Activated naive CD4-positive, alpha-beta T cell treated with anti-CD3 and anti-CD28 coated beads, Interleukin-2, amount 50 U/mL, for 72 hours (primary cell): ENCODE results near the gene PDIA3. TPM values are rescaled to one million over a fixed set of nuclear protein-coding genes. Genes with fewer than 3 reads are reported as not detected.
"Not testable (repeated sequence)": the region's sequence is repeated elsewhere in the genome, so short reads cannot be mapped to it uniquely, and the experiment has no call there.

Source experiments
- ATAC-seq, 2 donors: fragments of 150-1000 bp; cut with Tn5 transposase; 2 replicates each; pipeline ENCODE4 v1.10.0; 2021; ENCODE audit warnings: mild to moderate bottlenecking in 2 of 2, moderate library complexity in 2 of 2
- DNase-seq, 2 donors: peaks; one replicate each; pipeline ENCODE4 v3.0.0; 2021 to 2022; ENCODE audit warnings: low spot score in 2 of 2
- H3K27ac Mint-ChIP-seq, 2 donors: one replicate each; pipeline ENCODE4 v1.8.0; 2022; ENCODE audit warnings: mild to moderate bottlenecking in 2 of 2, mixed read lengths in 2 of 2
- H3K36me3 Mint-ChIP-seq, 2 donors: one replicate each; pipeline ENCODE4 v1.8.0; 2022; ENCODE audit warnings: mixed read lengths in 2 of 2
- H3K9me3 Mint-ChIP-seq, 2 donors: one replicate each; pipeline ENCODE4 v1.8.0; 2022; ENCODE audit warnings: mixed read lengths in 2 of 2
- total RNA-seq, 2 donors: library from RNA; stranded (reverse); gene quantifications; one replicate each; pipeline ENCODE4 v1.2.3, GENCODE V29; 2022

Gene PDIA3
- total RNA-seq, 2 donors from 2014 or later: 144 to 224 TPM

- ATAC-seq: no peak
- Mint-ChIP-seq H3K36me3 (peaks cover 64 to 73% of the 10 kb centered on the region in 2 donors), H3K27ac (peak overlapping the region in 1 of 2 donors; percentile 65), H3K9me3 (no peaks in the 10 kb centered on the region)
- no peak for DNase-seq
Measured at GRCh38 chr15:43796566-43796965, 50.3 kb downstream of the PDIA3 start.

GRCh38 chr15:43799209-43799944, 53.1 kb downstream of the PDIA3 start:
- peaks cover 44 to 54% of the 10 kb centered on the region in 2 donors for H3K36me3 Mint-ChIP-seq
- H3K27ac Mint-ChIP-seq: peak overlapping the region; percentile 88 to 91
- ATAC-seq: peak in 1 of 2 donors; percentile 4
- H3K9me3 Mint-ChIP-seq: no peaks in the 10 kb centered on the region
- DNase-seq: no peak

- peak within 1 kb of the TSS; percentile 91 to 99 for H3K27ac Mint-ChIP-seq
- H3K9me3 Mint-ChIP-seq: no peaks in the 10 kb centered on the region
- DNase-seq: no peak
- peak in 1 of 2 donors; percentile 4 for ATAC-seq
- peaks cover 38 to 49% of the 10 kb centered on the region in 2 donors for H3K36me3 Mint-ChIP-seq
Measured at GRCh38 chr15:43799945-43800285, 53.7 kb downstream of the PDIA3 start, which contains the start of gene SERINC4. TSS of gene SERINC4 (minus strand) at chr15:43800220. CDS start at chr15:43799986, 234 bp downstream.

GRCh38 chr15:43800286-43801141, 54.3 kb downstream of the PDIA3 start, which contains the start of gene HYPK:
TSS of gene HYPK (plus strand) at chr15:43800599. CDS start at chr15:43800623, 24 bp downstream.
- peak; percentile 85 to 87 for DNase-seq
- peak within 1 kb of the TSS; percentile 91 to 99 for H3K27ac Mint-ChIP-seq
- no peaks in the 10 kb centered on the region for H3K9me3 Mint-ChIP-seq
- peak; percentile 95 to 96 for ATAC-seq
- H3K36me3 Mint-ChIP-seq: peaks cover 32 to 48% of the 10 kb centered on the region in 2 donors

GRCh38 chr15:43802676-43803075, 56.4 kb downstream of the PDIA3 start:
- H3K9me3 Mint-ChIP-seq, ATAC-seq, DNase-seq: not testable (repeated sequence)
- H3K36me3 Mint-ChIP-seq: peaks cover 37 to 64% of the 10 kb centered on the region in 2 donors
- H3K27ac Mint-ChIP-seq: peak overlapping the region in 1 of 2 donors; percentile 14

GRCh38 chr15:43808435-43808950, 62.3 kb downstream of the PDIA3 start:
- no peak overlapping the region for H3K27ac Mint-ChIP-seq
- H3K36me3 Mint-ChIP-seq: peaks cover 18 to 41% of the 10 kb centered on the region in 2 donors
- H3K9me3 Mint-ChIP-seq: no peaks in the 10 kb centered on the region
- no peak for ATAC-seq
- no peak for DNase-seq

- H3K36me3 Mint-ChIP-seq: peaks cover 21 to 41% of the 10 kb centered on the region in 2 donors
- DNase-seq (no peak), ATAC-seq (no peak)
- no peaks in the 10 kb centered on the region for H3K9me3 Mint-ChIP-seq
- H3K27ac Mint-ChIP-seq: peak overlapping the region in 1 of 2 donors; percentile 36
Measured at GRCh38 chr15:43808960-43809678, 62.9 kb downstream of the PDIA3 start.

- peak overlapping the region; percentile 53 for H3K27ac Mint-ChIP-seq
- ATAC-seq, DNase-seq, H3K9me3 Mint-ChIP-seq: not testable (repeated sequence)
- H3K36me3 Mint-ChIP-seq: peaks cover 24 to 32% of the 10 kb centered on the region in 2 donors
Measured at GRCh38 chr15:43815064-43815463, 68.8 kb downstream of the PDIA3 start.

- no peak for ATAC-seq
- H3K9me3 Mint-ChIP-seq: peaks cover 0 to 4% of the 10 kb centered on the region in 2 donors
- peaks cover 9 to 29% of the 10 kb centered on the region in 2 donors for H3K36me3 Mint-ChIP-seq
- no peak overlapping the region for H3K27ac Mint-ChIP-seq
- no peak for DNase-seq
Measured at GRCh38 chr15:43821505-43821904, 75.3 kb downstream of the PDIA3 start.

Other genes starting within 250 kb of the PDIA3 start
- gene MAP1A, start 228.8 kb upstream of the PDIA3 start, total RNA-seq: 1 to 10 TPM in 1 of 2 donors, under 1 TPM in 1; 0.84 to 1.4 TPM
- 10 to 100 TPM; 27.8 to 51.3 TPM for gene PPIP5K1, start 156.2 kb upstream of the PDIA3 start, total RNA-seq
- gene CKMT1B, start 152.4 kb upstream of the PDIA3 start, total RNA-seq: 1 to 10 TPM in 1 of 2 donors, under 1 TPM in 1; 0.34 to 1.1 TPM
- gene STRC, start 127.6 kb upstream of the PDIA3 start, total RNA-seq: 1 to 10 TPM; 2.3 to 2.6 TPM
- gene CATSPER2, start 97.6 kb upstream of the PDIA3 start, total RNA-seq: 1 to 10 TPM; 4.4 to 8.1 TPM
- gene CKMT1A, start 52.6 kb upstream of the PDIA3 start, total RNA-seq: not detected
- 1 to 10 TPM; 4.5 to 9.3 TPM for gene ELL3, start 30.5 kb downstream of the PDIA3 start, total RNA-seq
- 100 to 1,000 TPM; 714 to 722 TPM for gene SERF2, start 45.9 kb downstream of the PDIA3 start, total RNA-seq
- gene SERINC4, start 53.8 kb downstream of the PDIA3 start, total RNA-seq: under 1 TPM; 0.31 to 0.61 TPM
- 10 to 100 TPM; 11.6 to 35.2 TPM for gene HYPK, start 54.2 kb downstream of the PDIA3 start, total RNA-seq
- gene MFAP1, start 78.3 kb downstream of the PDIA3 start, total RNA-seq: 10 to 100 TPM; 48.5 to 50.2 TPM
- gene WDR76, start 80.6 kb downstream of the PDIA3 start, total RNA-seq: 100 to 1,000 TPM in 1 of 2 donors, 10 to 100 TPM in 1; 70.8 to 124 TPM